GM19372 (cell line): ENCODE results near the gene NEB.
"Not testable (repeated sequence)": the region's sequence is repeated elsewhere in the genome, so short reads cannot be mapped to it uniquely, and the experiment has no call there.

Source experiments
- ATAC-seq: cut with Tn5 transposase; IDR thresholded peaks from one replicate; pipeline ENCODE4 v1.9.1; 2021; ENCODE audit warnings: mild to moderate bottlenecking, low read depth, moderate library complexity; ENCODE audit not compliant: unreplicated experiment

NEB gene

DNA sequence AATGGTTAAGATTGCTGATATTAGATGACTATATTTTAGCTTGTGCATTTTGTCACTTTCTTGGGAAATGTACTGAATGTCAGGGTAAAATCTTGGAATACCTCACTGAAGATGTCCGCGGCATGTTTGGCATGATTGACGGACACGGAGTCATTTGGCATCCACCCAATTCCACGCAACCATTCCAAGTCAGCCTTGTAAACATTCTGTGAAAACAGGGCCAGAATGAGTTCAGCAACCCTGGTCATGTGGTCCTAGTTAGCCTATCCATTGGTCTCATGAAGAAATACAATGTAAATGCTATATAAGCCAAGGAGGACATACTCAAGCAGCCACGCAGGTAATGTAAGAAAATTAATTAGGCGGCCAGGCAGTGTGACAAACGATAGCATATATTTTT, 165.1 kb downstream of the NEB start:
- no peak for ATAC-seq

DNA sequence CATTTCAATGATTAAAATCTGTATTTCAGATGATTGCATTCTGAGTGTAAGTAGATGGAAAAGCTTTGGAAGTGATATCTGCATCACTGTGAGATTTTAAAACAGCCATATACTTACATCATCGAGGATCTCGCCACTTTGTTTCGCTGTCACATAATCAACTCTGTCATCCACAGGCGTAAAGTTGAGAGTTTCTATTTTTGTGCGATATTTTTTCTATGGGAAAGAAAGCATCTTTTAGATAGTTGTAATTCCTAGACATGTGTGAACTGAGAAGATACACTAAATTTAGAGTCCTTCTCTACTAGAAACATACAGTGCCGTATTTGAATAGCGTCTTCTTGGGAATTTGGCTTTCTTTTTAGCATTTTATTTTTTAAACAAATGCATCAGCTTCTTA, 165.8 kb downstream of the NEB start:
- no peak for ATAC-seq

DNA sequence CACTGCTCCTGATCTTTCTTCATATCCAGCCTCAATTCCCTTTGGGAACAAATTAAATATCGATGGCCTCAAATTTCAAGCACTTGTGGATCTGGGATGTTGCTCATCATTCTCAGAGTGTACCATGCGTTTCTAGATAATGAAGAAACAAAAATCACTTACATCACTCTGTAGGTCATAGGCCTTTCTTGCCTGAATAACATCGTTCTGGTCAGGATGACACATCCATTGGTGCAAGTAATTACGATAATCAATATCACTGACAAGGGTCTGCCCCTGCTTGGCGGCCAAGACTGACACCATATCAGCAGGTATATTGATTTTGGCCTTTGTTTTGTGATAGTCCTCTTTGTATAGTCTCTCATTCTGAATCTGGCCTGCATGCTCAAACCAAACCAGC, 167.3 kb downstream of the NEB start:
- ATAC-seq, result no peak

DNA sequence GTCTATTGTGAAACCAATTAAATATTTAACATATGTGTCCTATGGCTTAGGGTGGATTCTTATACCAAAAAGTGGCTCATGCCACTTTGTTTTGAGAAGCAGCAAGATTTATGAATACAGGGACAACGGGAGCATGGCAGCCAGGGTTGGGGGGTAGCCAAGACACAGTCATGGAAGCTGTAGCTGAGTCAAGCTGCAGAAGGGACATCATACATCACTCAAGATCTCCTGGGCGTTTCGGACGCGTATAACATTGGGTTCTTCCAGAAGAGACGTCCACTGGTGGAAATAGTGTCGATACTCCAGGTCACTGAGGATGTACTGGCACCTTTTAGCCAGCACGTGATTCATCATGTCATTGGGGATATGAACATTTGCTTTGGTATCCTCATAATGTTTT, 171.9 kb downstream of the NEB start:
- no peak for ATAC-seq

DNA sequence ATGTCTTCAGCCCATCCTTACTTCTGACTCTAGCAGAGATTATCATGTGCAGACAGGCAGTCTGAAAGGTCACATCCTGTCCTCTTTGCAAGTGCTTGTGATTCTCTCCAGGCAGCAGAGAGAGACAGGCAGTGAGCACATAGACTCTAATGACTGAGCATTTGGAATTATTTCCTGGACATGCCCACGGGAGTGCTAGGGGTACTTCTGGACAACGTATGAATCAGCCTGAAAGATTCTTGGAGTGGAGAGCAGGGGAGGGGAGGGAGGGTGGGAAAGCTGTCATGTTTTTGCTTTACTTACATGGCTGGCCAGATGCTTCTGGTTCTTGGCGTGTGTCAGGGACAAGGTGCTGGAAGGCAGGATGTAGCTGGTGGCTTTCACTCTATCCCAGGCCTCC, 174.0 kb downstream of the NEB start:
- no peak for ATAC-seq

DNA sequence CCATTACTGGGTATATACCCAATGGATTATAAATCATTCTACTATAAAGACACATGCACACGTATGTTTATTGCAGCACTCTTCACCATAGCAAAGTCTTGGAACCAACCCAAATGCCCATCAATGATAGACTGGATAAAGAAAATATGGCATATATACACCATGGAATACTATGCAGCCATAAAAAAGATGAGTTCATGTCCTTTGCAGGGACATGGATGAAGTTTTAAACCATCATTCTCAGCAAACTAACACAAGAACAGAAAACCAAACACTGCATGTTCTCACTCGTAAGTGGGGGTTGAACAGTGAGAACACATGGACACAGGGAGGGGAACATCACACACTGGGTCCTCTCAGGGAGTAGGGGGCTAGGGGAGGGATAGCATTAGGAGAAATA, 174.8 kb downstream of the NEB start:
- ATAC-seq, result not testable (repeated sequence)

DNA sequence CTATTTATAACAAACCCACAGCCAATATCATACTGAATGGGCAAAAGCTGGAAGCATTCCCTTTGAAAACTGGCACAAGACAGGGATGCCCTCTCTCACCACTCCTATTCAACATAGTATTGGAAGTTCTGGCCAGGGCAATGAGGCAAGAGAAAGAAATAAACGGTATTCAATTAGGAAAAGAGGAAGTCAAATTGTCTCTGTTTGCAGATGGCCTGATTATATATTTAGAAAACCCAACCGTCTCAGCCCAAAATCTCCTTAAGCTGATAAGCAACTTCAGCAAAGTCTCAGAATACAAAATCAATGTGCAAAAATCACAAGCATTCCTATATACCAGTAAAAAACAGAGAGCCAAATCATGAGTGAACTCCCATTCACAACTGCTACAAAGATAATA, 176.4 kb downstream of the NEB start:
- not testable (repeated sequence) for ATAC-seq

DNA sequence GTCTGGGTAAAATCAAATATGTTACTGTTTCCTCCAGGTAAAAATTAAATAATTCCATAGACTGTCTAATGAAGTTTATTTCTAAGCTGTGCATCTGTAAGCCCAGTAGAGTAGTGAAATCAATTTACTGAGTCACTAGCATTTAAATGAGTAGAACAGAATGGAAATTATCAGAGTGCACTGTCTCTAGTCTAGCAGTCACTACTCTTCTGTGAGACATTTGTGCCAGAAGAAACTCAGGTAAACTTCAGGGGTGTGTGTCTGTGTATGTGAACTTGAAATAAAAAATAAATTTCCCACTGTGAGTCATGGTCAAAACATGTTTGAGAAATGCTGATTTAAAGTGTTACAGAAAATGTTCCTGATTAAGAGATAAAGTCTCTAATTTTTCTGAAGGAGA, 178.2 kb downstream of the NEB start:
- ATAC-seq, result no peak

DNA sequence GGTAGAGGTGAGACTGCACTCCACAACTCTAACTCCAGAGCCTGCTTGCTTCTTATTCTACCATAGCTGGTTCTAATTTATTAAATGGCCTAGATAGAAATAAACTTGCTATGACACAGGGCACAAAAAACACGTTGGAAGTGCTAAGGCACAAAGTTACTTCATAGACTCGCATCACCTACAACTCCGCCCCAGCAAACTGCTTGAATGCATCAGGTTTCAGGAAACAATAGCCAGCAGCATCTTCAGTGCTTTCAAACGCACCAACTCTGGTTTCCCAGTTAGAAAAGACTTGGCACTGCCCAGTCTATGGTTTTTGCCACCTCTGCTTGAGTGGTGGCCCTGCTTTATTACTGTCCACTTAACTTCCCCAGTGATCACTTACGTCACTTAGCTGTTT, 182.0 kb downstream of the NEB start:
- ATAC-seq, result no peak

DNA sequence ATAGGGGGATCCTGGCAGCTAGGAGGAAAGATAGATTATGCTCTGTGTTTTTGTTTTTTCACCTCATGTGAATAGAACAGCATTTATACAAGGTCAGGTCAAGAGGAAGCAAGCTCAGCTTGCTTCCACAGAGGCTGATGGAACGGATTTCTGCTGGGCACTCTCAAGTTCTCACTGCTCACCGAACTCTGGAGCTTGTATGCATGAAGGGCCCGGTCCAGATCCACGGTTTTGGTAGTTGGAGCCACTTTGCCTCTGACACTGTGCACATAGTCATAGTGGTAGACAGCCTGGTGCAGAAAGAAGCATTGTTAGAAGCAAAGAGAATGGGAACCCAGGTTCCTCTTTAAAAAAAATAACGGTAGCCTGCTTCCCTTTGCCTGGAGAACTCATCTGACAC, 182.7 kb downstream of the NEB start:
- no peak for ATAC-seq

DNA sequence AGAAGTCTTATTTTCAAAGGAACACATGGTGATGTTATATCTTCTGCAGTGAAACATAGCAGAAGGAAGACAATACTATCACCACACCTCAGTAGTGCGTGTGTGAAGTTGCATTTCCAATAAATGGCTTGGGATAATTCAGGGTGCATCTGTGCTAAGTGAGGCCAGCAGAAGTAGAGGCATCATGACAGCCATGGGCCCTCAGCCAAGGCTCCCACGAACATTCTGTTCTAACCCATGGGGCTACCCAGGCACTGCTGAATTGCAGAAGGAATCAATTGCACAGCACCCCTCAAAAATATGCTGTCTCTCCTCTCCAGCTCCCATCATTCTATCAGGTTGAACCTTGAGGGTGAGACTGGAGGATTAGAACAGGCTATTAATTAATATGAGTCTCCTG, 185.1 kb downstream of the NEB start:
- no peak for ATAC-seq

DNA sequence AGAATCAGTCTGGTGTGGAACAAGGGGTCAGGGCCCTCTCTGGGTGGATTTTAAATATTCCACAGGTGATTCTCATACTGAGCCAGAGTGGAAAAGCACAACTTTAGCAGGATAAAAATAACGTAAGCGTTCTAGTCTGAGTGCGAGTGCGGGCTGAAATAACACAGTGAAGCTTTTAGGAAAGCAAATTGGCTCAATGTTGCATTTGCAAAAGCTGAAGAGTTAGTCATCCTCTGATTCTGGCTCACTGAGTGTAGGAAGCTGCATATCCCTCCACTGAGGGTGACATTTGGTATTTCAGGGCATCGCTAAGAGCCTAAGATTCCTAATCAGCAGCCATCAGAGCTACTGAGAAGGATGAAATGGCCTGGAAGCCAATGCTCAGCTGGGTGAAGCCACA, 189.8 kb downstream of the NEB start:
- no peak for ATAC-seq

DNA sequence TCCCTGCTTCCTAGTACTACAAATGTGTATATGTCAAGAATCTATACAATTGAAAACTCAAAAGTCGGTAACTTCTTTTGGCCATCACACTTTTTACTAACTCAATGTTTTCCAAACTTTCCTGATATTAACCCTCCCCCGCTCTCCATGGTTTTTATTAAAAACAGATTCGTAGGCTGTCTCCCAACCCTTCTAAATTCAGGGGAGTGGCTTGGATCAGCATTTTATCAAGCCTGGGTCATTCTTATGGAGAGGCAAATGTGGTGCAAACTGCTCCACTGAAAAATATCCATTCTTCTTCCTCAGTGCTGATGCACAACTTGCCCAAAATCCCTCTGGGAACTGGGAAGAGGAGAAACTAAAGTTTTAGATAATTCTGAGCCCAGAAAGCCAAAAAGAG, 190.4 kb downstream of the NEB start:
- ATAC-seq, result no peak

DNA sequence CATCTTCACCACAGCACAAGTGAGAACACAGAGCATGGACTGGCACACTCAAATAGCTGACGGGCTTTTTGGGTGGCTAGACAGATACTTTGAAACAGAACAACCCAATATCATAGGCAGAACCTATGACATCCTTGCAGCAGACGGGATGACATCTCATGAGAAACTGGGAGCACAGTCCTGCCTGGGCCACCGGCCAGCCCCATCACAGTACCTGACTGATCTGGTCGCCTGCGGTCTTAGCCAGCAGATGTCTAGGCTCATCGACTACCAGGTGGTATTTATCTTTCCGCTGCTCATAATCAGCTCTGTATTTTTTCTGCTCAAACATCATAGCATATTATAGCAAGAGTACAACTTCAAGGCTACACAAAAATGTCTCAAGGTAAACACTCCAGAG, 200.3 kb downstream of the NEB start:
- ATAC-seq, result no peak

DNA sequence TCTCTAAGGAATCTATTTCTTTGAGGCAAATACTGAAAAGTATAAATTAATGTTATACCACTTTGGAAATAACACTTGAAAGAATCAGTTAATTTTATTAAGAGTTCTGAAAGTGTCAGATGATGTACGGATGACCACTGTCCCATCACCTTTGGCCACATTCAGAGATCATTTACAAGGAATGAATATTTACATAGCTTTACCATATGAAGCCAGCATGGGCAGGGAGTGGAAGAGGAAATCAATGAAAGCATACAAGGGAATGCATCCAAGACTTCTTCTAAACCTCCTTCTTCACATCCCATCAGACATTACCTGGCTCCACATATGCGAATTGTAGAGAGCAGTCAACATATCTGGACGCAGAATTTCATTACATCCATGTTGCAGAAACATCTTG, 201.1 kb downstream of the NEB start:
- no peak for ATAC-seq

DNA sequence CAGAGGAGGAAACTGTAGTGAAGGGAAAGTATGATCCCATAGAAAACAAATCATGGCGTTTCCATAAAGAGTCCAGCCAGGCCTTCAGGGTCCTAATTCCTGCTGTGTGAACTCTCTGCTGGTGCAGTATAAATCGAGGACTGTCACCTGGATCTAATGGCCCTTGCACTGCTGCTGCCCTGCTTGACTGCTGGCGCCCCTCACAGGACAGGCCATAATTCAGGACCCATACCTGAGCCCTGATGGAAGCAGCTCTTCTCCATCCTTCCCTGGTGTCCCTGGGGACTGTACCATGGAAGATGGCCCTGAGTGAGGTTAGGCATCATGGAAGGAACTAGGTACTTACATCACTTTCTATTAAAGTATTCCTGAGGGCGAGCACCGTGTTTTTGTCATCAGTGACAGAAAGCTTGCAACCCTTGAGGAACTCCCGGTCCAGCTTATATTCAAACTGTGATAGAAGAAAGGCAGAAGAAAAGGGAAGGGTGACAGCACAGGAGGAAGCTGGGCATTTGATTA, 207.6 kb downstream of the NEB start:
- ATAC-seq, result no peak

DNA sequence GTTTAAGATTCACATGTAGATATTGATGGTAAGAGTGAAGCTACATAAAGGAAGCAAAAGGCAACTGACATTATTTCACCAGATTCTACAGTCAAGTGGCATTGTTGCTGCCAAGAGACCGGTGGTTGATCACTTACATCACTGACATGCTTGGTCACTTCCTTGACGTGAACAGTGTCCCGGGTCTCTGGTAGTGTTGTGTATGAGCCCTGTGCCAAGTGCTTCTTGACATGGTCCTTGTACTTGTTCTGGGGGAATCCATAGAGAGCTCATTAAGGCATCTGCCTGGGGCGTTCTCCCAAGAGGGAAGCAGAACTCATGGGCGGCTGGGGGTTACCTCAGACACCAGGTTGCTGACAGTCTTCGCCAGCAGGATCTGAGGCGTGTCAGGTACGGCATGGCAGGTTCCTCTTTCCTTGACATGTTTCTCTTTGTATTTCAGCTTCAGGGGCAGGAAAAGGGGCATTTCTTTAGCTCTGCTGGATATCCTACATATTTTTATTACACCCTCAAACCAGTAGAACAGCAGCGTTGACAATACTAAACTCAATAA, 208.4 kb downstream of the NEB start:
- ATAC-seq, result no peak

DNA sequence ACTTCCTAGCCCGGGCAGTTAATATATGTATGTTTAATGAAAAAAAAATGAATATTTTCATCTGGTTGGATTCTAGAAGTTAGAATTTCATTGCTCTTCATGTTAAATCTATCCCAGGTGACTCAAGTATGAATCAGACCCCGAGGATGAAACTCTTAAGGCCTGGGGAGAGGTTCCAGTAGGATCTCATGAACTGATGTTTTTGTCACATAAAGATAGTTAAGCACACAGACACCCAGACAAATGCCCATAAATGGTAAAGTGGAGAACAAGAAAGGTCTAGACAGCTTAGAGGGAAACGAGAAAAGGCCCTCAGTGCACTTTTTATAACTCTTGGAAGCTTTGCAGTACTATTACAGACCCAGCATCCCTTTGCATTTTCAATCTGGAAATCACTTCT, 210.4 kb downstream of the NEB start:
- no peak for ATAC-seq

DNA sequence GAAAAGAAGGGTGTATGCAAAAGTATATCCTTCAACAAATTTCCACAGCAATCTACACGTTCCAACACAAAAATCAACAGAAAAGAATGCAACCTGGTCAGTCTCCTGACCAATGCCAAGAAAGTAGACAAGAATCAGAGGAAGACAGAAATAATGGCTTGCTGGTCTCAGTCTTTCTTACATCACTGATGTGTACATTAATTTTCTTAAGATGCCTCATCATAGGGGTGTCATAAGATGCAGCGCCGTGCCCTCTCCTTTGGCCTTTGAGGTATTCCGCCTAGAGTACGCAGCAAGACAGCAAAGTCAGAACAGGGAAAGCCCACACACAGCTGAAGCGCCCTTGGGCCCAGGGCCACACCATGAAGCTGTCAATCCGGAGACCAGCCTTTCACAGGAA, 211.7 kb downstream of the NEB start:
- no peak for ATAC-seq

DNA sequence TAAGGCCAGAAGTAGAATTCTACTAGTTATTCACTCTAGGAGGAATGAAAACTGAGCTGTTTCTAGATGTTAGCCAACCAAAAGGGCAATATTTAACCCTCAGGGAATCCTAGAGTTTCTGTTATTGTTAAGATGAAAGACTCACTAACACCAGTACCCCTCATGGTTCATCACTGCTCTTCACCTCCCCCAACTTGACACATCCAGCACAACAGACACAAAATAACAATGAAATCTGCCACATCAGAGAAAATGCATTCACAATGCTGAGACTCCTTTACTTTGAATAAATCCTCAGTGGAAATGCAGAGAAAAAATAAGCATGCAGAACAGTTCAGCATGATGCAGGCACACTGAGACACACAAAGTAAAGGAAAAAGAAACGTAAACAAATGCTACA, 213.3 kb downstream of the NEB start:
- no peak for ATAC-seq

DNA sequence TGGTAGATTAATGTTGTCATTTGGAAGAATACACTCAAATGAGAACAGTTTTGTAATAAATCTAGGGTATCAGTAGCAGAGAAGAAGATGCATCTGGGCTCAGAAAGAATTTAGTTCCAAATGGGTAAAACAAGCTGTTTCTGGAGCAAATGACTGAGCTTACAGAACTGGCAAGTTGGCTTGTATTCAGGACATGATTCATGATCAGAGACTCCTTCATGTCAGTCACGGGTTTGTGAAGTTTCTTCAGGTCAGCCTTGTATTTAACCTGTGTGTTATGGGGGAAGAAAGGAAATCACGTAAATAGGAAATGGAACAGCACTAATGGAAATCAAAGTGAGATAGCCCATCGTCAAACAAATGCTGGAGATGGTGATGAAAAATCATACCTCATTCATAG, 215.5 kb downstream of the NEB start:
- ATAC-seq, result no peak

DNA sequence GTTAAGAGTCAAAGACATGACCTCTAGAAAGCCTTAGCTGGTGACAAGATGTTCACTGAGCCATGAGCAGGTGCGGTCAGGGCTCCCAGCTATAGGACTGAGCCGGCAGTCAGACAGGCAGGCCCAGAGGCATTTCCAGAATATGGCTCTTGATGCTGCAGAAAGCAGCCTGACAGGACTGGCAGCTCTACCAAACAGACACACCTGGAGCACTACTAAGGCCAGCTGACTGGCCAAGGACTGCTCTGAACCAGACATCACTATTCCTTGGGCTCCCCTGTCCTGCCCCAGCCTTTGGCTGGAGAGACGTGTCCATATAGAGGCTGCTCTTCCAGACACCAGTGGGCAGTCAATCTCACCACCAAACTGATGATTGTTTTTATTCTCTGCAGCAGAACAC, 225.8 kb downstream of the NEB start:
- no peak for ATAC-seq

DNA sequence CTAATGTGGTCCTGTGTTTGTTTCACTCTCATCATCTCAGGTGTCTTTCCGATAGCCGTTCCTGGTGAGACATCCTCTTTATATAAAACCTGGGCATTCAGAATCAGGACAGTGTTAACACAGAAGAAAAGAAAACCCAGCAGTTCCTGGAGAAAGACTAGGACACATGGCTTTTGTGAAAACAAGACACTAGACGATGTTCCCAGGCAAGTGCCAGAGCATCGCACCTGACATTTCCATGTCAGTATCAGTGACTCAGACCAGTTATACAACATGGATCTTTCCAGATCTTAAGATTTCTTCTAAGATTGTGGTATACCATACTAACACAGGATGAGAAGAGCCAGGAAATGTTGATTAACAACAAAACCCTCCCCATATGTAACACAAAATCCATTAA, 228.1 kb downstream of the NEB start:
- no peak for ATAC-seq
